Central memory CD4-positive, alpha-beta T cell (primary cell): ENCODE measurements around the gene DOK6.
"Not testable (repeated sequence)": the region's sequence is repeated elsewhere in the genome, so short reads cannot be mapped to it uniquely, and the experiment has no call there.

Experiments
- DNase-seq: peaks from one replicate; pipeline ENCODE4 v3.0.0; 2022

DOK6 gene

DNA sequence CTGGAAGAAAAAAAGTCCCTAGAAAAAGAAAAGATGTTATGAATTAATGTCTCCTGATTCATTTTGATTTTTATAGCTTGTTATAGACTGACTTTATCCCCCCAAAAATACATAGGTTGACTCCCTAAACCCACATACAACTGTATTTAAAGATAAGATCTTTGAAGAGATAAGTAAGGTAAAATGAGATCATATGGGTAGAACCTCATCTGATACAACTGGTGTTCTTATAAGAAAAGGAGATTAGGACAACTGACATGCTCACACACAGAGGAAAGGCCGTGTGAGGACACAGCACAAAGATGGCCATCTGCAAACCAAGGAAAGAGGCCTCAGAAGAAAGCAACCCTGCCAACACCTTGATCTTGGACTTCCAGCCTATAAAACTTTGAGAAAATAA, 429.5 kb downstream of the DOK6 start:
- no peak for DNase-seq

DNA sequence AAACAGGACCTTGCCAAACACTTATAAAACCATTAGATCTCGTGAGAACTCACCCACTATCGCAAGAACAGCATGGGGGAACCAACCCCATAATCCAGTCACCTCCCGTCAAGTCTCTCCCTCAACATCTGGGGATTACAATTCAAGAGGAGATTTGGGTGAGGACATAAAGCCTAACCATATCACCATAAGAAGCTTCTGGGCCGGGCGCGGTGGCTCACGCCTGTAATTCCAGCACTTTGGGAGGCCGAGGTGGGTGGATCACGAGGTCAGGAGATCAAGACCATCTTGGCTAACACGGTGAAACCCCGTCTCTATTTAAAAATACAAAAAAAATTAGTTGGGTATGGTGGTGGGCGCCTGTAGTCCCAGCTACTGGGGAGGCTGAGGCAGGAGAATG, 434.3 kb downstream of the DOK6 start:
- not testable (repeated sequence) for DNase-seq

DNA sequence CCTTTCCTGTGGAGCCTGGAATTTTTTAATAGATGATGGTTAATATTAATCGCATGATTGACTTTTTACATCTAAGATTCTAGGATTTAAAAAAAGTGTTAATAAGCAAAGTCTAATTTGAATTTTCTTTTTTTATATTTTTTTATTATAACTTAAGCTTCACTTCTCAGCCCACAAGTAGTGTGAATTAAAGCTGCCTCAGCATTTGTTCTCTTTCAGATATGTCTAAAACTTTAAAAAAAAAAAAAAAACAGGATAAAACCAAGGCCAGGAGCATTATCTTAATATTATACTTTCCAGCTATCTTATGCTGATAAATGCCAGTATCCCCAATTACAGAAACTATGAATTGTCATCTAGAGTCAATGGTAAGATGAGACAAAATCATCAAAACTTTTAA, 437.3 kb downstream of the DOK6 start:
- no peak for DNase-seq

DNA sequence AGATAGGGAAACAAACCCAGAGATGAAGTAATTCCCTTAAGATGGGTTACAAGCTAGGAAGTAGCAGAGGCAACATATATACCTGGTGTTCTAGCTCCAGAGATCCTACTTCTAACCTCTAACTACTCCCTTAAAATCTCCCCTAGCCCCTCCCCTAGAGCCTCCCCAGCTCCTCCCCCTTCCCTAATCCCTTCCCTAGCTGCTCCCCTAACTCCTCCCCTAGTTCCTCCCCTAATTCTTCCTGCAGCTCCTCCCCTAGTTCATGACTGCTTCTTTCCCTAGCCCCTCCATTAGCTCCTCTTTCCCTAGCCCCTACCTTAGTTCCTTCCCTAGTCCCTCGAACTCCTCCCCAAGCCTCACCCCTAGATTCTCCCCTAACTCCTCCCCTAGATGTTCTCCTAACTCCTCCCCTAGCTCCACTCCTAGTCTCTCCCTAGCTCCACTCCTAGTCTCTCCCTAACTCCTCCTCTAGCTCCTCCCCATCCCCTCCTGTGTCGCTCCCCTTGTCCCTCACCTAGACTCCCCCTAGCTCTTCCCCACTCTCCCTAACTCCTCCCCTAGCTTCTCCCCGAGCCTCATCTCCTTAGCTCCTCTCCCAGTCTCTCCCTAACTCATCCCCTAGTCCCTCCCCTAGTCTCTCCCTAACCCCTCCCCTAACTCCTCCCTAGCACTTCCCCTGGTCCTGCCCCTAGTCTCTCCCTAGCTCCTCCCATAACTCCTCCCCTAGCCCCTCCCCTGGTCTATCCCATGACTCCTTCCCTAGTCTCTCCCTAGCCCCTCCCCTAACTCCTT, 438.1 kb downstream of the DOK6 start:
- no peak for DNase-seq

DNA sequence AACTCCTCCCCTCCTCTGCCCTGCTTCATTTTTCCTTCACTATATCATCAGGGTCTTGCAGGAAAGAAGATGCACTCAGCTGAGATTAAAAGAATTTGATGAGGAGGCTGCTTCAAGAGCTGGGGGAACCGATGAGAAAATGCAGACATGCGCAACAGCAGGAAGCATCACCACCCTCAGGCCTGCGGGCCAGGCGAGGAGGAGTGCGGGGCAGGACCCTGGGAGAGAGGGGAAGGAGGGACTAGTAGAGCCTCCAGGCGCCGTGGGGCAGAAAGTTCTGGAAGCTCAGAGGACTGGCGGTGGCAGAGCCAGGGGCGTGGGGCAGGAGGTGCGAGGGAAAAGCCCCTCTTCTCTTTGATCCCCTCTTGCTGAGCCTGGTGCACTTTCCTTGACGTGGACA, 438.8 kb downstream of the DOK6 start:
- DNase-seq, result no peak

DNA sequence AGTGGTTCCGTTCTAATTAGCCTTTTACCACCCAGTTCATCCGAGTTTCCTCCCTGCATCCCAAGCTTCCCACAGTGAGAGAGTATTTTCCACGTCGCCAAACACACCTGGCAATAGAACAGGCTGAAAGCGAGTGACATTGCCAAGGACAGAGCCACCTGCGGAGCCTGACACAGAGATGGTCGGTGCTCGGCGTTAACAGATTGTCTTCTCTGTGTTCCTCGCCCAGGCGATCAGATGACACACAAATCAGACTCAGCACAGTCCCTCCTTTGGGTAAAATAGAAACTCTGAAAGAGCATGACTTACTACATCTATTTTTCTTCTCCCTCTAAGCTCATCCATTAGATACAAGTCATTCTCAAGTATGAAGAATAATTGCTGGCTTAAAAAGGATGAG, 439.3 kb downstream of the DOK6 start:
- no peak for DNase-seq

DNA sequence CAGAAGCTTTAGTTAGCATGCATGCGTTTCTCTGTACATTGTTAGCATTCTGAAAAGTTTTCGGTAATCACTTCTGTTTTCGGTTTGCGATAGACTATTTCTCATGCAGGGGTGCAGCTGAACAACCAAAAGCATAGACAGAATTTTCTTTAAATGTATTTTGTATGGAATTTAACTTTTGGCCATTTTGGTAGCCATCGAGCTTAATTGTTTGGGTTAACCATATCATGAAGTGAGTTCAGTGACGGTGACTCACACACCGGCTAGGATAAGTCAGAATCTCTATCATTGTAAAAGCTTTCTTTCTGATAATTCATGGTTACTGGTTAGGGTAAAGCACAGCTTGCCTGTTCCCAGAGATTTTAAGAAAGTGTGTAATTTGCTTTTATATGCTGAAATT, 439.8 kb downstream of the DOK6 start:
- DNase-seq, result no peak

DNA sequence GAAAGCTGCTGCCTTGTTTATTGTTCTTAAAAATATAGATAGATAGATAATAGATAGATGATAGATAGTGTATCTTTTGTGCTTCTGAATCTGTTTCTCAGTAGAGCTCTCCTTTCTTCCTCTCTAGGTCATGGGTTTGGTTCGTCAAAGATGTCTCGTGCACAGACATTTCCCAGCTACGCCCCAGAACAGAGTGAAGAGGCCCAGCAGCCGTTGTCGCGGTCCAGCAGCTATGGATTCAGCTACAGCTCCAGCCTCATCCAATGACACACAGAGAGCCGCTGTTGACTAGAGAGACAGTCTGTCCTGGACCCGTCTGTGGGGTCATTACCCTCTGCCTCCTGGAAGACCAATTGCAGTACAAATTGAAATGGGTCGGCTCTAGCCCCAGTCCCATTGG, 440.4 kb downstream of the DOK6 start:
- DNase-seq, result no peak

DNA sequence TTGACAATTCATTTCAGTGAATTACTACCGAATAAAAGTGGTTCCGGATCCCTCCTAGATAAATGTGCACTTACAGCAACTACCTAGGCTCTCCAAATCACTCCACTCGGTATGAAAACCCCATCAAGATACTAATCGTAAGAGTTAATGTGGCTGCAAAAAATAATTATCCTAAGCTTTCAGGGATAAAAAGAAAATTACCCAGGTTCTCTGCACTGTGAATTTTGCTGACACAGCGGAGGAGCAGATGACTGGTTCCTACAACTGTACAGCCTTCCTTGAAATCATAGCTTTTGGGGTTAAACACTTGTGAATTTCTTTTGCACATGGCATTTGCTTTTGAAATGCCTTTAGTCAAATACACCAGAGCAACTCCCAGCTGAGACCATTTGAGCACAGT, 442.3 kb downstream of the DOK6 start:
- DNase-seq, result no peak

DNA sequence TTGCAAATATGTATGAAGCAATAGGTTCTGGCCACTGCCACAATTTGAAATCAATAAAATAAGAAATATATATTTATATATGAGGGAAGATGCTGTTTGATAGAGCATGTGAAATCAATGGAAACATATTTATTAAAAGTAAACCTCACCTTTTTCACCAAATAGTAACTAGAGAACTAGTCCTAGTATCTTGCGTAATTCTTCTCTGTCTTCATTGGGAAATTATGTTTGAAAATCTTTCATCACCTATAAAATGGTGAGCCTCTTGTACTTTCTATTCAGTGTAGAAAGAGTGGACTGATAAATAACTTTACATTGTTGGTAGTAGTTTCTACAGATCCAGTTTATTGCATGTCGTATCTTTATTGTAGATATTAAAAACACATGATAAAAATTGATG, 444.0 kb downstream of the DOK6 start:
- no peak for DNase-seq

DNA sequence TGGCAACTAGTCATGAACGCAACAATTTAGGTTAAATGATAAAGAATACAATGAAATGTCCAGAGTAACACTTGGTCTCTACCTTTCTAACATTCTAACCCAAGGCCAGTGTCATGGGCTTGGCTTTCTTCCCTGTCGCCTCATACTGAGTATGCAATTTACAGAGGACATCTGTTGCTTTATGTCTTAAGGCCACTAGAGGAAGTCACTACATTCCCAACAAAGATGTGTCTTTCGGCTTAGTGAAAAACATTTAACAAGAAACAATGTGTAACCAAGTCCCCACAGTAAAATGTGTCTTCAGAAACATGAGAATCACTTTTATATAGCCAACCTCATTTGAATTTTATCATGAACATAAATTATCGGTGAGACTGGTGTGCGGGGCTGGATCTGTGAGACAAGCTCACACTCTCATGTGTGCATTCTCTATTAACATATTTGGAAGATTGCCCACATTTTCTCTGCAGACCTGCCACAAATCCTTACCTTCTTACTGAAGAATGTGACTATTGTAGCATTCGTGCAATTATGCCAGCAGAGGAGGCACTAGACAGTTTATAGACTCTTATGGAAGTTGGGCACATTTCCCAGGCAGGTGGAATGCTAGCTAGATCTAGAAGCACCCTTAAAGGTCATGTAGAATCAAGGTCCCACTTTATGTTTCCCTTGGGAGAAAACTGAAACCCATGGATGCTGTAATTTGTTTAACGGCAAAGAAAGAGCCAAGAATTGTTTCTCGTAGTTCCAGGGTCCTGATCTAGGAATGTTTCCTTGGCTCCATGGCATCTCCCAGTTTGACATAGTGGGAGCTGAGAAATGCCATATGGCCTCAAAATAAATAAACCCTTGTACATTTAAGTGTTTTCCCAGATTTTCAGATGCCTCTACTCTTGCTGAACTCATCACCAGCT, 445.2 kb downstream of the DOK6 start:
- DNase-seq, result no peak

DNA sequence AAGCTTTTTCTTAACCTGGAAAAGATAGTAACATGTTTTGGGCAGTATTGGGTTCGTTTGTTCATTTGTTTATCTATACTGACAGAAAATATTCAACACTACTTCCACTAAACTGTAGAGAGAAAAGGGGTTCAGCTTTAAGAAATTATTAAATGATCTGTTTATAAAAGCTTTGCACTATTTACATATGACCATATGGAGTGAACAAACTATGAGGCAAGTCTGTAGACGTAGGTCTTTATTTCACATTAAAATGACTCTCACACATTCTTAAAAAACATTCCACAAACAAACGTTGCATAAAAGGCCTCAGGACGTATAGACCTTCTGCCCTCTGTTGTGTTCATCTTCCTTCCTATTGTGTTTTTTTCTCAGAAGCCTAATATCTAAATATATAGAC, 452.4 kb downstream of the DOK6 start:
- DNase-seq, result no peak

DNA sequence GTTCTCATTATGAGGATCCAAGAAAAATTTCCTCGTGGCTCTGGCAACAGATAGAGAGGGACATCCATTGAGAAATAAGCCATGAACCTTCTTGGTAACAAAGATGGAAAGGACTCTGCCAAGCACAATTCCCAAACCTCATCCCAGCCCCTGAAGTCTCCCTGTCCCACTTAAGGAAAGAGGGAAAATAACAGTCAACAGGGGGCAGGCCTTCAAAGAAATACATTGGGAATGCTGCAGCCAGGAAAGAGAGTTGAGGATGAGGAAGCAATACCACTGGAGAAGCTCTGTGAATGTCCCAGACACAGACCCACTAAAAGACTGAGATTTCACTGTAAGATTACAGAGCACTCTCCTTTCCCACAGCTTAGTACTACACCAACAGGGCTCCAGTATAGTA, 453.8 kb downstream of the DOK6 start:
- DNase-seq, result no peak

DNA sequence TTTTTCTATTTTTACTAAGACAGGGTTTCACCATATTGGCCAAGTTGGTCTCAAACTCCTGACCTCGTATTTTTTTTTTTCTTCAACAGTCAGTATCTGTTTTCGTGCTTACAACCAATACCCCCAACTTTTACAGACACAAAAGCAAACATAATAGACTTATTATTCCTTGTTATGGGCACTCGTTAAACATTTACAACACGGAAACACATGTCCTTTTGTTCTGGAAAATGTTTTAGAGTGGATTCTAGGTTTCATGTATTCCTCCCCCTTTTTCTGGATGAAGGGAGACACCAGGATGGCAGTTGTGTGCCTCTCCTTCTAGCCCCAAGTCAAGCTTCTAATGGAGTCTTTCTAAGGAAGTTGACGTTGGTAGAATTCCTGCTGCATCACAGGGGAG, 458.2 kb downstream of the DOK6 start:
- DNase-seq, result no peak

DNA sequence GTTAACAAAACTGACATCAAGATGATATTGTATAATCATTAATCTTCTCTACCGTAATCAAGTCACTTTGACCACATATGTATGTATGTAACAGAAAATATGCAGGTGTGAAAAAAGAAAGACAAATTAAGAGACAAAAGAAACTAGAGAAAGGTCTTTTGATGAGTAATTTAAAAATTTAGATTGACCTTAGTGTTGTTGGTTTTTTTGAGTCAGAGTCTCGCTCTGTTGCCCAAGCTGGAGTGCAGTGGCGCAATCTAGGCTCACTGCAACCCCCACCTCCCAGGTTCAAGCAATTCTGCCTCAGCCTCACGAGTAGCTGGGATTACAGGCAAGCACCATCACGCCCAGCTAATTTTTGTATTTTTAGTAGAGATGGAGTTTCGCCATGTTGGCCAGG, 464.1 kb downstream of the DOK6 start:
- DNase-seq, result not testable (repeated sequence)

DNA sequence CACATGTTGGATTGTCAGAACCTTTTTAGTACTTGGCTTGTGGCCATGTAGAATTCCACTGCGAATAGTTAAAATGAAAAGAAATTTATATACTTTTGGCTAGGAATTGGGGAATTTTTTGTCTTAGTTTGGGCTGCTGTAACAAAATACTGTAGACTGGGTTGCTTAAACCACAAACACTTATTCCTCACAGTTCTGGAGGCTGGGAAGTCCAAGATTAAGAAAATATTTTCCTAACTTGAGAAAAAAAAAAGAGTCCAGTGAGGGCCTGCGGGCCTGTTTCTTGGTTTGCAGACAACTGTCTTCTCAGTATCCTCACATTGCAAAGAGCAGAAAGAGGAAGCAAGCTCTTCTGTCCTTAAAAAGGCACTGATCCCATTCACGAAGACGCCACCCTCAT, 465.1 kb downstream of the DOK6 start:
- DNase-seq, result no peak

DNA sequence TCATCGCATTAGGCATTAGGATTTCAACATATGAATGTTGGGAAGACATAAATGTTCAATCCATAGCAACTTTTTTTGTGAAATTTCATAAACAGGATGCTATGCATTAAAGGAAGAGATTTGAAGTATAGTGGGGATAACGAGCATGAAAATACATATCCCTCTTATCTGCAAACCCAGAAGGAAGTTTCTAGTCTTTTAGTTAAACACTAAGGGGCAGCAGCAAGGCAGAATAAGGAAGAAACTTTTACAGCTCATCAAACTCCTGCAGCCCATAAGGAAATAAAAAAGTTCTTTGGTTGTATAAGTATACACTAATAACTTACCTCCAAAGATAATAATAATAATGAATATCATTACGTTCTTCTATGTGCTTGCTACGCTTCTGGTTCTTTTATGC, 465.5 kb downstream of the DOK6 start:
- no peak for DNase-seq

DNA sequence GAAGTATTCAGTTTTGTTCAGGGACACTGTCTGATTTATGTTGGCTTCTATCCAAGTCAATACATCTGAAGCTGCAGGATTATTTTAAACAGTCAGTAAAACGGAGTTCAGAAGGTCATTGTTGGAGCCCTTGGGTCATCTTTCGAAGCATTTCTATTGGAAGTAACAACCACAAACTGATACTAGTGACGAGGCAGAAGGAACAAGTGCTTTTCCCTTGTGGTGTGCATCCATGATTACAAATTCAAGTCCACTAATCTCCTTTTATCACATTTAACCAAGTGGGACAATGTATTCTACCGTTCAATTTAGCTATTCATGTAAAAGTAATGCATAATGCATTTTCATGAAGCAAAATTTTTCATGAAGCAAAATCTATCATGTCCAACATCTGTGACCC, 470.0 kb downstream of the DOK6 start:
- DNase-seq, result no peak

DNA sequence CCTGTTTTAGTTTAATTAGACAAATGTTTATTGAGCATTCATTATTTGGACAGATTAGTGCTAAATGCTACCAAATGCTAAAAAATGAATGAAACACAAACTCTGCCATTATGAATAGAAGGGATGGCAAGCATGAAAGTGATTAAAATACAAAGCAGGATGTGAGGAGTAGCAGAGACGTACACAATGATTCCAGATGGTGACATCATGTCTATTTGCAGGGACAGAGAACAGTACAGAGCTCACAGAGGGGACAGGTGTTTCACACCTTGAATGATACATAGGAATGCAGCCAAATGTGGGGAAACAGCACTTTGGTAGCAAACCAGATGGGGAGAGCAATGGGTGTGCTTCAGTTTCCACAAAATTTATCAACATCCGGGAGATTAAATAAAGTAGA, 470.7 kb downstream of the DOK6 start:
- no peak for DNase-seq

DNA sequence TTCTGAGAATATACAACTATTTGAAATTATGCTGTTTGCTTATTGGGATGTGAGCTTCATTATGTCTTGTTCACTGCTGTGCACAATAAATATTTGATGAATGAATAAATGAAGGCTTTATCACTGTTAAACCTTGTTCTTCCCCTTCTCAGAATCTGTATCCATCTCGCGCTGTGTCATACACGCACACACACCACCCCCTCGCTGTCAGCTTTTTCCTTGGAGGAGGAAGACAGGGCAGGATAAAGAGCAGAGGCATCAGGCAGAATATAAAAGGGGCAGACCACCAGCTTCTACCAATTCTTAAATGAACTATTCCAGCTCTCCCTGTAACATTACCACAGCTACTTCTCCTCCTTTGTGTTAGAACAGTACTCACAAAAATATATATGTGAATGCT, 472.0 kb downstream of the DOK6 start:
- DNase-seq, result no peak

DNA sequence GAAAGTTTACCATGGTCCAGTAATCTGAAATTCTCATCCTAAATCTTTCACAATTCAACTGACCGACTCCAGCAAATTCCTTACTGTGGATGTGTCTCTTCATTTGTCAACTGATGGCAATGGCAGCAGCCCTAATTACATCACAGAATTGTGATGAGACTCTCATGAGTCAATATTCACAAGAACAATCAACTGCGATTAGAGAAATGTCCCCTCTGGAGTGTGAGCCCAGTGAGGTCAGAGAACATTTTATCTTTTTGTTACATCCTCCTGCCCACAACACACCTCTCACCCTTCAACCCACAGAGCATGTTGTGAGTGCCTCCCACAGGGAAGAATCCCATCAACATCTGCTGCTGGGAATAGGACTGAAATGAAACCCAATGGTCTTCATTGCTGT, 473.4 kb downstream of the DOK6 start:
- no peak for DNase-seq

DNA sequence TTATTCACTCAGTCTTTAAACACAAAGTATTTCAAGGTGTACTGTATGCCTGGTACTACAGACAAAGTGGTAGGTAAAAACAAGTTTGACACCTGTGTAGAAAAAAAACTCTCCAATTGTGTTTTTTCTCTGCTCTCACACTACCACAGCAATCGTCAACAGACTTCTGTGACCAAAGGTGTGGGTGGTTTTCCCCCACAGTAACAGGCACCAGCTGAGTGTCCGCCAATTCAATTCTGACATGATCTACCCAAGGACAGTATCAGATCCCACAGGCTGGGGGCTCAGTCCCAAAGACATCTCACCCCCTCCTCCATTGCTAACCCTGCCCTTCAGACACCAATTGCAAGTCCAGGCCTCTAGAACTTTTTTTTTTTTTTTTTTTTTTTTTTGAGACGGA, 475.8 kb downstream of the DOK6 start:
- no peak for DNase-seq

DNA sequence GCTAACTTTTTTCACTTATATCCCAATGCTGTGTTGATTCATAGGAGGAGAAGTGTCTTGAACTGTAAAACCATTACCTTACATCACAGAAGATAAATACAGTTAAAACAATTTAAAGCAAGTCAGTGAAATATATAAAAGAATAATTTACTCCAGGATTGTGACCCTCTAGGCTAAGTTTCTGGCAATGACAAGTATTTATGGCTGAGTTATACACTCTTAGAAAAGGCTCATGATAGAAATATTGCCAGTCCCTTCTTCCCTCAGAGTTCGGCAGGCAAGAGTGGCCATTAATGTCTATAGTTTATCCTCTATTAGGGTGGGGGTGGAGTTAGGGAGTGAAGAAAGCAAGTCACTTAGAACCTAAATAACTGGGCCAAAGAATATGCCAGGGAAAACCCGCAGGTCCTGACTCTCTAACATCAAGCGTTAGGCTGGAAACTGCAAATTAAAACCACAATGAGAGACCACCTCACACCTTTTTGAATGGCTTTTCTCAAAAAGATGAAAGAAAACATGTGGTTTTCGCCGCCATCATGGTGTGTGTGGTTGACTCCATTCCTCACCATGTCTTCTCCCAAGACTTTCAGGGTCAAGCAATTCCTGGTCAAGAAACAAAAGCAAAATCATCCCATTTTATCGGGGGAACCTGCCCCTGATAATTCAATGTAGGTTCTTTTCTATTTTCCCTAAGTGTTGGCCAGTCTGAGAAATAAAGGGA, 477.7 kb downstream of the DOK6 start:
- DNase-seq, result no peak

DNA sequence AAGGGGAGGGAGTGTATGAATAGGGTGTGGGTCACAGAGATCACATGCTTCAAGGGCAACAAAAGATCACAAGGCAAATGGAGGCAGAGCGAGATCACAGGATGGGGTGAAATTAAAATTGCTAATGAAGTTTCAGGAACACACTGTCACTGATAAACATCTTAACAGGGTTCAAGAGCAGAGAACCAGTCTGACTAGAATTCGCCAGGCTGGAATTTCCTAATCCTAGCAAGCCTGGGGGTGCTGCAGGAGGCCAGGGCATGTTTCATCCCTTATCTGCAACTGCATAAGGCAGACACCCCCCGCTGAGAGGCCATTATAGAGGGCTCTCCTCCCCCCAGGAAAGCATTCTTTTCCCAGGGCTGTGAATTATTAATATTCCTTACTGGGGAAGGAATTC, 478.4 kb downstream of the DOK6 start:
- DNase-seq, result not testable (repeated sequence)
